Fibroblast of villous mesenchyme (primary cell): Measurements from ENCODE around the gene PKHD1. TPM values are rescaled to one million over a fixed set of nuclear protein-coding genes. Genes with fewer than 3 reads are reported as not detected.

Source experiments
- DNase-seq: peaks from one replicate; pipeline ENCODE4 v3.0.0-alpha.2; 2010; ENCODE audit warnings: low read depth
- H3K4me3 ChIP-seq: 2 replicates; pipeline ENCODE4 v1.5.1; 2011; ENCODE audit warnings: low read depth, mild to moderate bottlenecking, low read length
- total RNA-seq: library from RNA; depleted of rRNA; stranded (reverse); fragments of >200 nt; gene quantifications from 2 replicates; pipeline ENCODE4 v1.2.3, GENCODE V29; 2012
- TF ChIP-seq, protein P1 (sequence below): IDR thresholded peaks from 2 replicates; pipeline ENCODE4 v1.5.1; 2012; ENCODE audit warnings: low read depth, mild to moderate bottlenecking, low read length; ENCODE audit not compliant: insufficient read depth

PKHD1 gene
- total RNA-seq, 1 donor = not detected

DNA sequence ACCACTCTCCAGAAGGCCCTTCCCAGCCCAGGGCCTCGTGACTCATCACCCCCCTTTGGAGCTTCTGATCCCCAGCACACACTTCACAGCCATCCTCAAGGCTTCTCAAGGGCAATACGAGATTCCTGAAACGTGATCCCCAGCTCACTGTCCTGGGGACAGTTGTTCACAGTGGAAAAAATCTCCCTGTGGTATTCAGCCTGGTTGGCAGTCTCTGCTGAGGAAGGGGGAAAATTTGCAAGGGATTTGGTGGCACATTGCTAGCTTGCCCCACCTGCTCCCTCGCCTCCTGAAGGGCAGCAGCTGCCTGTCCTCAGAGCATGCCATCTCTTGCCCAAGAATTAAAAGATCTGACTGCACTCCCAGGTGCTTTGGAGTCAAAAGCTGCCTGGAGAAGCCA, 20.7 kb upstream of the PKHD1 start:
- TF ChIP-seq, protein P1, sequence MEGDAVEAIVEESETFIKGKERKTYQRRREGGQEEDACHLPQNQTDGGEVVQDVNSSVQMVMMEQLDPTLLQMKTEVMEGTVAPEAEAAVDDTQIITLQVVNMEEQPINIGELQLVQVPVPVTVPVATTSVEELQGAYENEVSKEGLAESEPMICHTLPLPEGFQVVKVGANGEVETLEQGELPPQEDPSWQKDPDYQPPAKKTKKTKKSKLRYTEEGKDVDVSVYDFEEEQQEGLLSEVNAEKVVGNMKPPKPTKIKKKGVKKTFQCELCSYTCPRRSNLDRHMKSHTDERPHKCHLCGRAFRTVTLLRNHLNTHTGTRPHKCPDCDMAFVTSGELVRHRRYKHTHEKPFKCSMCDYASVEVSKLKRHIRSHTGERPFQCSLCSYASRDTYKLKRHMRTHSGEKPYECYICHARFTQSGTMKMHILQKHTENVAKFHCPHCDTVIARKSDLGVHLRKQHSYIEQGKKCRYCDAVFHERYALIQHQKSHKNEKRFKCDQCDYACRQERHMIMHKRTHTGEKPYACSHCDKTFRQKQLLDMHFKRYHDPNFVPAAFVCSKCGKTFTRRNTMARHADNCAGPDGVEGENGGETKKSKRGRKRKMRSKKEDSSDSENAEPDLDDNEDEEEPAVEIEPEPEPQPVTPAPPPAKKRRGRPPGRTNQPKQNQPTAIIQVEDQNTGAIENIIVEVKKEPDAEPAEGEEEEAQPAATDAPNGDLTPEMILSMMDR = no peak
- no peak overlapping the region for H3K4me3 ChIP-seq
- DNase-seq = no peak

DNA sequence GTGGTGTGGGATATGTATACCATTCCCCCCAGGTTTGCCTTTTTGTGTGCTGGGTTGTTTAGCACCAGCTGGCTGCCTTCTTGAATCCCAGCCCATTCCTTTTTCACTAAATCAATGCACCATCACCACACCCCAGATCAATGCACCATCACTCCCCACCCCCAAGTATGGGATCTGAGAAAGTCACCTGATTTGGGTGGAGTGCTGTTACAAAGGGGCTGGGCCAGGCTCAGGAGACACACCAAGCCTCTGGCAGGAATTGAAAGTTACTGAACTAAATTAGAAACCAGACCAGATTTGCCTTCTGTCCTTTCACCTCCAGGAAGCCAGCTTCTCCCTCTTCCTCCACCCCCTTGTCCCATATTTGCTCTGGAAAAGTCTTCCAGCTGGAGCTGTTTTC, 19.6 kb upstream of the PKHD1 start:
- TF ChIP-seq, protein P1 = no peak
- DNase-seq = no peak

DNA sequence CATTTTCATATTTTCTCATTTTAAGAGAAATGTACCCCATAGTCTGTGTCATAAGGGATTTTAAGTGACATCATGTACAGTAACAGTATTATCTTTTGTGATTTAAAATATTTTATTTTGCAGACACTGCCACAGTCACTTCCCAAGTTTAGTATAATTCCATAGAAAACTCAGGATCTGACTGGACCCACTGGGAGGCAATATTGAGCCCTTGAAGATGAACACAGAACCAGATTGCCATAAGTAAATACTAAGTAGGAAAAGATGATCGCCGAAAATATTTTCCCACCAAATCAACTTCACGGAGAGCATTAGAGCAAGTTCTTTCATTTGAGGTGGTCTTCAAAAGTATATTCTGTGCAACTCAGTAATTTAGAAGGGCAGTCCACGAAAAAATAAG, 17.6 kb upstream of the PKHD1 start:
- TF ChIP-seq, protein P1 = no peak
- DNase-seq = no peak
- no peak overlapping the region for H3K4me3 ChIP-seq

More for the DNA sequence above, 19.6 kb upstream of the PKHD1 start:
- no peak overlapping the region for H3K4me3 ChIP-seq

DNA sequence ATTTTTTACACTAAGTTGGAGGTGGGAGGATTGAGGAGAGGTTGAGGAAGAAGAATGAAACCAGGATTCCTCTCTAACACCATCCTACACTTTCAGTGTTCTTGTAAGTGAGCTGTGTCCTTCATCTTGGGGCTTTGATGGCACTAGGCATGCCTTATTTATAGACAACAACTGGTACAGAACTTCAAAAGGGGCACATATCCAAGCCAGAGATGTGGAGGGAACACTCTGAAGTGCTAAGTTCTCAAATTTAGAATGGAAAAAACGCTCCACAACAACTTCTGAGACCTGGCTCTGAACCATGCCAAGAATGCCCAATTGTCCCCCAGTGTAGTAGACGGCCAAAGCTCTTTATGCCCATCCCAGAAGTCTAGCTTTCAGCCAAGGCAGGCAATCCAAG, 16.2 kb upstream of the PKHD1 start:
- TF ChIP-seq, protein P1 = no peak
- H3K4me3 ChIP-seq = no peak overlapping the region
- no peak for DNase-seq

DNA sequence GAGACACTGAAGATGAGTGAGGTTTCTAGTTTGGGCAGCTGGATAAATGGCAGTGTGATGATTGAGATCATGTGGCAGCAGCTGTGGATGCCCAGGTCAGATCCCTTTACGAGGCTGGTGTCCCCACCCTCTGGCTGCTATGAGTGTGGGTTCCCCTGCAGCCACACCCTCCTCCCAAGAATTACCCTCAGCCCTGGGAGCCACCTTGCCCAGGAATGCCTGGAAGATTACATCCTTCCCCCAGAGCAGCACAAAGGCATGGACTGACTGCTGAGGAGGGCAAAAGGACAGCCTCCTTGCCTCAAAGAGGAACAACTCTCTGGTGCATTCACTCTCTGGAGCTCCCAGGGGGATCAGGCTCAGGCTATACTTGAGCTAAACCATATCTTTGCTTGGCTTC, 15.0 kb upstream of the PKHD1 start:
- TF ChIP-seq, protein P1 = no peak
- DNase-seq = no peak
- no peak overlapping the region for H3K4me3 ChIP-seq

DNA sequence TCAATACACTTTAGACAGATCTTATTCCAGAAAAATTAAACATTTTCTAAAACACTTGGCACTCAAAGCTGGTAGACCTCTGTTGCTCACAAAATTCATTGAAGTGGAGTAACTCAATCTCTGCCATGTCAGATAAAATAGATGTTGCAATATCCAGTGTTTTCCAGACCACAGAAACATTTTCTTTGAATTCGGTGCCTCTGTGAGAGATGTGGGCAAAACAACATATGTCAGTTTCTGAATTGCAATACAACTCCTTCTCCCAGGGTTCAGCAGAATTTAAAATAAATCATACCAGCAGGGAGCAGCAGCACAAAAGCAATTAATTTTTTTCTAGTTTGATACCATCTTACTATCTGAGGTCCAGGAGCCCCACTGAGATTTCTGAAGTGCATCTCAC, 11.3 kb upstream of the PKHD1 start:
- no peak for DNase-seq
- H3K4me3 ChIP-seq = no peak overlapping the region
- TF ChIP-seq, protein P1 = no peak

DNA sequence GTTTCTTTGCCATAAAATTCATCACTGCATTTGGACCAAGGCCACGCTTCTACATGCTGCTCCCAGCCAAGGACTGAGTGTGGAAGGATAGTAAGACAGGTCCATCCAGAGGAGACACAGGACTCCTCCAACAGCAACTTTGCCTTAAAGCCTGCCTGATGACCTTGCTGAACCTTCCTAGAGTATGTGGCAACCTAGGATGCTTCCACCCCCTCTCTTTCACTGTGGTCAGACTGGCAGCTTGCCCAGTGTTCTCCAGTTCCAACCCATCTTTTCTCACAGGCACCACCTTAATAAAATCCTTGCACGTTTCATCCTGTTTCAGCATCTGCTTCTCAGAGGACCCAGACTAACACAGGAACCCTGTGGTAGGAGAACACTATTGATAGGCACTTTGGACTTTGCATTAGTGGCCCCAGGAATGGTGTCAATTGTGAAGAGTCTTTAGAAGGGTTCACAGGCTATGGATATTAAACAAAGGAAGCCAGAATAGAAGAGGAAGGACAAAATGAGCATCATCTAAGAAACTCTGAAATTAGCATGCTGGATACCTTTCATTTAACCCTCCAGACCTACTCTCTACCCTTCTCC, 2.4 kb upstream of the PKHD1 start:
- no peak overlapping the region for H3K4me3 ChIP-seq
- no peak for DNase-seq
- TF ChIP-seq, protein P1 = no peak
